ENCODE measurements around the gene GLIS1. TPM values are rescaled to one million over a fixed set of nuclear protein-coding genes. Genes with fewer than 3 reads are reported as not detected.

Gene GLIS1
- total and polyA plus RNA-seq, 12 donors, result 0.06 to 0.10 (median 0.09) TPM; not detected in 7

- WGBS, 2 donors, result 79 to 92% methylated on average over 5 of the region's 5 CpGs
- intact Hi-C loops (cut with DNase I), result no loop called here
- no peaks in the 10 kb centered on the region for H3K4me1 ChIP-seq
- no peak for ATAC-seq
- no peak overlapping the region for H3K27ac ChIP-seq
- TF ChIP-seq CTCF (IDR thresholded peaks at IDR 0.05), result no peak
- H3K4me3 ChIP-seq, result no peak overlapping the region
- no peak for DNase-seq
- no peaks in the 10 kb centered on the region for H3K36me3 ChIP-seq
- peaks cover 0 to 5% (median 0%) of the 10 kb centered on the region in 7 donors for H3K27me3 ChIP-seq
- H3K9me3 ChIP-seq, result peaks cover 0 to 8% (median under 1%) of the 10 kb centered on the region in 11 donors
These were observed 122.5 kb downstream of the GLIS1 start for GRCh38 chr1:53616511-53616910.

GRCh38 chr1:53615101-53615500 is 123.9 kb downstream of the GLIS1 start:
- H3K36me3 ChIP-seq, result no peaks in the 10 kb centered on the region
- no peak for TF ChIP-seq CTCF (IDR thresholded peaks at IDR 0.05)
- peaks cover 0 to 5% (median 0%) of the 10 kb centered on the region in 7 donors for H3K27me3 ChIP-seq
- DNase-seq (no peak), ATAC-seq (no peak)
- H3K4me1 ChIP-seq, result no peaks in the 10 kb centered on the region
- 61 to 72% methylated on average over 4 of the region's 4 CpGs for WGBS, 2 donors
- no peak overlapping the region for H3K4me3 ChIP-seq
- H3K9me3 ChIP-seq, result peaks cover 0 to 22% (median 14%) of the 10 kb centered on the region in 11 donors
- no peak overlapping the region for H3K27ac ChIP-seq
- intact Hi-C loops (cut with DNase I), result no loop called here

- no peak overlapping the region for H3K27ac ChIP-seq
- ATAC-seq, result no peak
- intact Hi-C loops (cut with DNase I), result no loop called here
- H3K9me3 ChIP-seq, result peaks cover 0 to 29% (median 14%) of the 10 kb centered on the region in 11 donors
- no peak for DNase-seq
- H3K36me3 ChIP-seq, result no peaks in the 10 kb centered on the region
- no peak overlapping the region for H3K4me3 ChIP-seq
- no peak for TF ChIP-seq CTCF (IDR thresholded peaks at IDR 0.05)
- 65 to 71% methylated on average over 12 of the region's 12 CpGs for WGBS, 2 donors
- H3K4me1 ChIP-seq, result no peaks in the 10 kb centered on the region
- peaks cover 0 to 5% (median 0%) of the 10 kb centered on the region in 7 donors for H3K27me3 ChIP-seq
These were observed 124.5 kb downstream of the GLIS1 start for GRCh38 chr1:53614231-53615021.

- no peak overlapping the region for H3K27ac ChIP-seq
- intact Hi-C loops (cut with DNase I), result no loop called here
- H3K4me3 ChIP-seq, result no peak overlapping the region
- H3K4me1 ChIP-seq, result no peaks in the 10 kb centered on the region
- DNase-seq (no peak), ATAC-seq (no peak)
- no peaks in the 10 kb centered on the region for H3K36me3 ChIP-seq
- no peak for TF ChIP-seq CTCF (IDR thresholded peaks at IDR 0.05)
- peaks cover 0 to 31% (median 14%) of the 10 kb centered on the region in 11 donors for H3K9me3 ChIP-seq
- H3K27me3 ChIP-seq, result peaks cover 0 to 6% (median 0%) of the 10 kb centered on the region in 7 donors
These were observed 130.3 kb downstream of the GLIS1 start for GRCh38 chr1:53608676-53609075.
